Astrocyte (in vitro differentiated cells and primary cell): Measurements from ENCODE around the gene CHST11. TPM values are rescaled to one million over a fixed set of nuclear protein-coding genes. Genes with fewer than 3 reads are reported as not detected.

ENCODE experiments used
- DNase-seq: peaks from one replicate; pipeline ENCODE4 v3.0.0-alpha.2; 2010; ENCODE audit warnings: low read depth
- FAIRE-seq: peaks from 2 replicates; lab custom pipeline; 2011; peaks lifted over from hg19 to GRCh38; lab: Jason Lieb, UNC
- H2AFZ ChIP-seq: 2 replicates; pipeline ENCODE4 v1.6.0; 2012; ENCODE audit warnings: low read depth, low read length, inconsistent platforms
- H3K27ac ChIP-seq: 2 replicates; pipeline ENCODE4 v1.5.1; 2011; ENCODE audit warnings: low read depth, low read length, inconsistent platforms
- H3K27me3 ChIP-seq: 2 replicates; pipeline ENCODE4 v1.6.0; 2011; ENCODE audit warnings: low read length, inconsistent platforms; ENCODE audit not compliant: insufficient read depth
- H3K36me3 ChIP-seq: 2 replicates; pipeline ENCODE4 v1.5.1; 2011; ENCODE audit warnings: low read length, inconsistent platforms; ENCODE audit not compliant: insufficient read depth
- H3K4me1 ChIP-seq: 2 replicates; pipeline ENCODE4 v1.5.1; 2011; ENCODE audit warnings: low read length, inconsistent platforms; ENCODE audit not compliant: insufficient read depth
- H3K4me2 ChIP-seq: 2 replicates; pipeline ENCODE4 v1.6.0; 2012; ENCODE audit warnings: low read length, inconsistent platforms
- H3K4me3 ChIP-seq: 2 replicates; pipeline ENCODE4 v1.5.1; 2011; ENCODE audit warnings: low read depth, mild to moderate bottlenecking, low read length, inconsistent platforms; ENCODE audit not compliant: insufficient read depth
- H3K79me2 ChIP-seq: 2 replicates; pipeline ENCODE4 v1.6.0; 2012; ENCODE audit warnings: mild to moderate bottlenecking, low read length, inconsistent platforms; ENCODE audit not compliant: insufficient read depth
- H3K9ac ChIP-seq: 2 replicates; pipeline ENCODE4 v1.6.0; 2012; ENCODE audit warnings: mild to moderate bottlenecking, low read length, inconsistent platforms
- H3K9me3 ChIP-seq: 2 replicates; pipeline ENCODE4 v1.5.1; 2012; ENCODE audit warnings: low read depth, mild to moderate bottlenecking, low read length, inconsistent platforms; ENCODE audit not compliant: insufficient read depth
- H4K20me1 ChIP-seq: 2 replicates; pipeline ENCODE4 v1.6.0; 2012; ENCODE audit warnings: low read length, inconsistent platforms; ENCODE audit not compliant: insufficient read depth
- H3K27ac Mint-ChIP-seq: one replicate; pipeline ENCODE4 v1.8.0; 2021; ENCODE audit warnings: mild to moderate bottlenecking, mixed read lengths; ENCODE audit not compliant: unreplicated experiment
- H3K27me3 Mint-ChIP-seq: one replicate; pipeline ENCODE4 v1.8.0; 2021; ENCODE audit warnings: low read depth, mixed read lengths; ENCODE audit not compliant: unreplicated experiment
- H3K36me3 Mint-ChIP-seq: one replicate; pipeline ENCODE4 v1.8.0; 2021; ENCODE audit warnings: low read depth, mixed read lengths; ENCODE audit not compliant: unreplicated experiment
- H3K4me1 Mint-ChIP-seq: one replicate; pipeline ENCODE4 v1.8.0; 2021; ENCODE audit warnings: low read depth, mixed read lengths; ENCODE audit not compliant: unreplicated experiment
- H3K4me3 Mint-ChIP-seq: one replicate; pipeline ENCODE4 v1.8.0; 2021; ENCODE audit warnings: mild to moderate bottlenecking, moderate library complexity, mixed read lengths; ENCODE audit not compliant: unreplicated experiment
- H3K9me3 Mint-ChIP-seq: one replicate; pipeline ENCODE4 v1.8.0; 2021; ENCODE audit warnings: mild to moderate bottlenecking, mixed read lengths; ENCODE audit not compliant: unreplicated experiment
- CTCF ChIP-seq: IDR thresholded peaks from 2 replicates; pipeline ENCODE4 v1.5.1; 2011; ENCODE audit warnings: low read depth, mild to moderate bottlenecking, inconsistent platforms, low read length, moderate library complexity; ENCODE audit not compliant: insufficient read depth
- EZH2 ChIP-seq: IDR thresholded peaks from 2 replicates; pipeline ENCODE4 v1.6.1; 2012; ENCODE audit warnings: mild to moderate bottlenecking, low read length, inconsistent platforms; ENCODE audit not compliant: insufficient read depth
- total RNA-seq: library from RNA; stranded (reverse); gene quantifications from 2 replicates; pipeline ENCODE4 v1.2.1, GENCODE V29; 2021

CHST11 gene
- total RNA-seq, 1 donor from 2014 or later, result 30.2 TPM

GRCh38 chr12:104741077-104741476 lies 284.3 kb downstream of the CHST11 start:
- Mint-ChIP-seq H3K36me3 (peaks cover 7% of the 10 kb centered on the region), H3K4me3 (no peak overlapping the region), H3K27me3 (no peaks in the 10 kb centered on the region), H3K9me3 (peaks cover 4% of the 10 kb centered on the region), H3K27ac (peak overlapping the region; percentile 49), H3K4me1 (peaks cover 29% of the 10 kb centered on the region)
- Histone ChIP-seq H3K4me3 (no peak overlapping the region), H2AFZ (no peak overlapping the region), H3K4me1 (peaks cover 5% of the 10 kb centered on the region), H4K20me1 (peaks cover 58% of the 10 kb centered on the region), H3K27me3 (no peaks in the 10 kb centered on the region), H3K9me3 (no peaks in the 10 kb centered on the region), H3K79me2 (no peaks in the 10 kb centered on the region), H3K9ac (no peak overlapping the region), H3K36me3 (no peaks in the 10 kb centered on the region), H3K27ac (no peak overlapping the region), H3K4me2 (no peak overlapping the region)
- TF ChIP-seq EZH2, result no peak
- TF ChIP-seq CTCF, result no peak
- FAIRE-seq (no peak), DNase-seq (no peak)

GRCh38 chr12:104741497-104742367 lies 285.0 kb downstream of the CHST11 start:
- H3K9me3 Mint-ChIP-seq, result peaks cover 4% of the 10 kb centered on the region
- no peak overlapping the region for H3K4me3 ChIP-seq
- TF ChIP-seq EZH2 (no peak), CTCF (no peak)
- peaks cover 64% of the 10 kb centered on the region for H4K20me1 ChIP-seq
- H3K79me2 ChIP-seq, result no peaks in the 10 kb centered on the region
- no peaks in the 10 kb centered on the region for H3K36me3 ChIP-seq
- no peaks in the 10 kb centered on the region for H3K4me1 ChIP-seq
- no peak overlapping the region for H3K27ac ChIP-seq
- no peak for DNase-seq
- H3K4me3 Mint-ChIP-seq, result no peak overlapping the region
- no peaks in the 10 kb centered on the region for H3K9me3 ChIP-seq
- H3K27me3 ChIP-seq, result no peaks in the 10 kb centered on the region
- H3K27me3 Mint-ChIP-seq, result no peaks in the 10 kb centered on the region
- H3K4me1 Mint-ChIP-seq, result peaks cover 28% of the 10 kb centered on the region
- no peak overlapping the region for H3K9ac ChIP-seq
- no peak overlapping the region for H3K27ac Mint-ChIP-seq
- H2AFZ ChIP-seq, result no peak overlapping the region
- no peak overlapping the region for H3K4me2 ChIP-seq
- FAIRE-seq, result no peak
- peaks cover 7% of the 10 kb centered on the region for H3K36me3 Mint-ChIP-seq
